HUES64 (cell line): ENCODE results near the gene TNIP1.

Experiments used
- H3K27ac ChIP-seq: 2 replicates; pipeline ENCODE4 v1.7.0; 2013; ENCODE audit warnings: low read depth, low read length, inconsistent platforms
- H3K27me3 ChIP-seq: 2 replicates; pipeline ENCODE4 v1.6.1; 2013; ENCODE audit warnings: mild to moderate bottlenecking, low read length; ENCODE audit not compliant: insufficient read depth
- H3K36me3 ChIP-seq: 2 replicates; pipeline ENCODE4 v1.6.1; 2013; ENCODE audit warnings: mild to moderate bottlenecking, low read length; ENCODE audit not compliant: insufficient read depth
- H3K4me1 ChIP-seq: 2 replicates; pipeline ENCODE4 v1.6.1; 2013; ENCODE audit warnings: mild to moderate bottlenecking, low read length, moderate library complexity; ENCODE audit not compliant: insufficient read depth
- H3K4me3 ChIP-seq: 2 replicates; pipeline ENCODE4 v1.5.1; 2013; ENCODE audit warnings: mild to moderate bottlenecking, low read length, moderate library complexity
- H3K9ac ChIP-seq: 2 replicates; pipeline ENCODE4 v1.6.1; 2013; ENCODE audit warnings: mild to moderate bottlenecking, low read depth, low read length
- H3K9me3 ChIP-seq: 2 replicates; pipeline ENCODE4 v1.6.1; 2013; ENCODE audit warnings: low read depth, low read length; ENCODE audit not compliant: insufficient read depth
- WGBS: fragments of 150-250, 120-280 bp; methylation state at CpG from one replicate; pipeline ENCODE4 v1.1.7; 2013; ENCODE audit warnings: missing lambda C conversion rate; 5-methylcytosine and 5-hydroxymethylcytosine counted together

Gene TNIP1

DNA sequence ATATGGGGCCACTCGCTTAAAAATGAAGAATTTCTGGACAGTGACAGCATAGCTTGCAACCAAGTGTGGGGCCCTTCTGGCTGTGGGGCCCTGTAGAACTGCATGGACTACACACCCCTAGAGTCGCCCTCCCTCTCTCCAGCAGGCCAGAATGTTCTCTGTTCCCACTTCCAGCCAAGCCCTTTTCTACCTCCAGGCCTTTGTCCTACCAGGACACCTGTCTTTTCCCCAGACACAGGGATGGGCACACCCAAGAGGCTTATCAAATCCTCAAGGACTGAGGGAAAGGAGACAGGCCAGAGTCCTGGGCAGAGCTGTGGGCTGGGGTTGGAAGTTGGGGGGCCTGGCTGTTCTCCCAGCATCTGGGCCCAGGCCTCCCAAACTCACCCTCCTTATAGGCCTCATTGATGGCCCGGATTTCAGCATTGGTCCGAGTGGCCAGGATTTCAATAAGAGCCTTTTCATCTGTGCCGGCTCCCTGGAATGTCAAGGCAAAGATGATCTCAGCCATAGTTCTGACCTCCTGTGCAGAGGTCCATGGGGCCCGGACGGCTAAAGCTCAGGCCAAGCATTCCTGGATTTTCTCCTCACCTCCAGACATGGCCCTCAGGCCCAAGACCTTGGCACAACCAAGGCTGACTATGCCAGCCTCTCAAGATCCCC lies 38.2 kb upstream of the TNIP1 start:
- Histone ChIP-seq H3K27me3 (no peaks in the 10 kb centered on the region), H3K4me1 (0 out of 2 replicates have a peak, but pooled peaks cover 1% of the 10 kb centered on the region), H3K9ac (no peak overlapping the region), H3K36me3 (peaks cover 62% of the 10 kb centered on the region), H3K9me3 (no peaks in the 10 kb centered on the region), H3K4me3 (no peak overlapping the region), H3K27ac (no peak overlapping the region)
- 94% methylated on average over 7 of the region's 7 CpGs for WGBS

DNA sequence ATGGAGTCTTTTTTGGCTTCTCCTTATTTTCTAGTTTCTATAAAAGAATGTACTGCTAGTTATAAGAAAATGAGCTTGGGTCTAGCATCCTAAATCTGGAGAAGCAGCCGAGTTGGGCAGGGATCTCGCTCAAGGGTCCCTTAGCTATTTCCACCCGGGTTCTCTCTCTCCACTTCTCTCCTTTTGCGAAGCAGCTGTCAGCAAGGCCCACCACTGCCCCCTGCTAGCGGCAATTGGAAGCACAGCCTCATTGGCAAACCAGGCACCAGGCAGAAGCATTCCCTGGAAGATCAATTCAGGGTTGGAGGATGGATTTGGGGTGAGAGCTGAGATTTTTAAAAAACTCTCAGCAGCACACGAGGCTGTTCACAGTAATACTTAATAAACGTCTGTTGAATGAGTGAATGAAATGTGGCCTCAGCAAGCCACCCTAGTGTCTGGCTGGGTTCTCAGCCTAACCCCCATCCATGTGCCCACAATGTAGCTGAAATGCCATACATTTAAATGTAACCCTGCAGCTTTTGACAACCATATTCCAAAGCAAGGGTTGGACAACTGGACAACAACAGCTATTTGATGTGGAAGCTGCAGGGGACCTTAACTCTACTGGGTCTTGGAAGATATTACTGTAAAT lies 34.6 kb upstream of the TNIP1 start:
- 27% methylated on average over 7 of the region's 7 CpGs for WGBS
- Histone ChIP-seq H3K27me3 (no peaks in the 10 kb centered on the region), H3K9me3 (no peaks in the 10 kb centered on the region), H3K4me1 (no peaks in the 10 kb centered on the region), H3K36me3 (peaks cover 42% of the 10 kb centered on the region), H3K4me3 (no peak overlapping the region), H3K27ac (no peak overlapping the region), H3K9ac (no peak overlapping the region)

DNA sequence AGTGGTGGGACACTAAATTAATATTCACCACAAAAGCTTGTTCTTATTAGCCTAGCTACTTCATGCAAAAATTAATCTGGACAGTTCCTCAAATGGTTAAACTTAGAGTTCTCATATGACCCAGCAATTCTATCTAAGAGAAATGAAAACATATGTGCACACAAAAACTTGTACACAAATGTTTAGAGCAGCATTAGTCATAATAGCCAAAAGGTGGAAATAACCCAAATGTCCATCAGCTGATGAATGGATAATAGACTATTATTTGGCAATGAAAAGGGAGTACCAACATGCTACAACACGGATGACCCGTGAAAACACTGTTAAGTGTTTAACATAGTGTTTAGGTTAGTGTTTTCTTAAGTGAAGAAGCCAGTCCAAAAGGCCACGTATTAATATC lies 32.8 kb upstream of the TNIP1 start:
- Histone ChIP-seq H3K4me1 (no peaks in the 10 kb centered on the region), H3K9me3 (no peaks in the 10 kb centered on the region), H3K36me3 (peaks cover 37% of the 10 kb centered on the region), H3K4me3 (no peak overlapping the region), H3K9ac (no peak overlapping the region), H3K27me3 (no peaks in the 10 kb centered on the region), H3K27ac (no peak overlapping the region)
- 64% methylated on average over 3 of the region's 3 CpGs for WGBS

DNA sequence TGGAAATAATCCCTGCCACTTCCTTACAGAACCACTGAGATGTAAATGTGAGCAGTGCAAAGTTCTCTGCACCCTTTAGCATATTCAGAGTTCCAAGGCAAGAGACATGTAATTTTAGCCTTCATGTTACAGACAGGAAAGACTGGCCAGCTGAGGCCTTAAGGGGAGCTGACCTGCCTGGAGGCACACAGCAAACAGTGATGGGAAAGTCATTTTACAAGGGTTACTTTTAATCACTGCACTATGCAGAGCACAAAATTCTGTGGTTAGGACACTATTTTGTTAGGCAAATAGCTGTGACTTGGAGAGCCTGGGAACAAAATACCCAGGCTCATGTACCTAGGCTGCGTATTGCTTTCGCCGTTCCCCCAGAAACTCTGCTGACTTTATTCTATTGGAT lies 30.2 kb upstream of the TNIP1 start:
- no peak overlapping the region for H3K9ac ChIP-seq
- H3K4me1 ChIP-seq: no peaks in the 10 kb centered on the region
- no peaks in the 10 kb centered on the region for H3K9me3 ChIP-seq
- H3K27ac ChIP-seq: no peak overlapping the region
- peaks cover 40% of the 10 kb centered on the region for H3K36me3 ChIP-seq
- no peaks in the 10 kb centered on the region for H3K27me3 ChIP-seq
- WGBS: 96% methylated on average over 3 of the region's 3 CpGs
- no peak overlapping the region for H3K4me3 ChIP-seq

DNA sequence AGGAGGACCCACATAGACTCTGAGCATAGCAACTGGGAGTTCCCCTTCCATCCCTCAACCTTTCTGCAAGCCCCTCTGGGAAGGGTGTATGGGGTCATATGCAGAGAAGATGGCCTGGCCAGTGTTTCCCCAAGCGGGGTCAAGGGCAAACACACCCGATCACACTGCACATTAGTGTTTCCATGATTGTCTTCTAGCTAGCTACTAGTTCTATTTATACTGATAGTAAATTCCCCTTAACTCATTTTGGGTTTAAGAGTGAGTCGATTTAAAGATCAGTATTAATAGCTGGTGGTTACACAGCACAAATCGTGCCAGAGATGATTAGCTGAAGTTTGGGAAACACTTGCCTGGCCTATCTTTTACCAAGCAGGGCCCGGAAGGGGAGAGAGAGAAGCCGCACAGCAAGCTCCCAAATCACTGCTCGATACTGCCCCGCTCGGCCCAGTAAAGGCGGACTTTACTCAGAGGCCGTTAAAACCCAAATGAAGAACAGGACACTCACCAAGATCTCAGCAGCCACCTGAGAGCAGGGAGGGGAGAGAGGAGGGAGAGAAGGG lies 29.4 kb upstream of the TNIP1 start:
- peaks cover 41% of the 10 kb centered on the region for H3K36me3 ChIP-seq
- no peak overlapping the region for H3K9ac ChIP-seq
- 92% methylated on average over 11 of the region's 11 CpGs for WGBS

GRCh38 chr5:151108566-151108965 lies 27.7 kb upstream of the TNIP1 start:
- Histone ChIP-seq H3K4me3 (no peak overlapping the region), H3K9ac (no peak overlapping the region), H3K27ac (no peak overlapping the region), H3K9me3 (no peaks in the 10 kb centered on the region), H3K4me1 (no peaks in the 10 kb centered on the region), H3K27me3 (no peaks in the 10 kb centered on the region), H3K36me3 (peaks cover 40% of the 10 kb centered on the region)
- 95% methylated on average over 8 of the region's 8 CpGs for WGBS

More for the DNA sequence above, 29.4 kb upstream of the TNIP1 start:
- H3K4me3 ChIP-seq: no peak overlapping the region
- H3K9me3 ChIP-seq: no peaks in the 10 kb centered on the region
- no peak overlapping the region for H3K27ac ChIP-seq
- H3K27me3 ChIP-seq: no peaks in the 10 kb centered on the region
- no peaks in the 10 kb centered on the region for H3K4me1 ChIP-seq

DNA sequence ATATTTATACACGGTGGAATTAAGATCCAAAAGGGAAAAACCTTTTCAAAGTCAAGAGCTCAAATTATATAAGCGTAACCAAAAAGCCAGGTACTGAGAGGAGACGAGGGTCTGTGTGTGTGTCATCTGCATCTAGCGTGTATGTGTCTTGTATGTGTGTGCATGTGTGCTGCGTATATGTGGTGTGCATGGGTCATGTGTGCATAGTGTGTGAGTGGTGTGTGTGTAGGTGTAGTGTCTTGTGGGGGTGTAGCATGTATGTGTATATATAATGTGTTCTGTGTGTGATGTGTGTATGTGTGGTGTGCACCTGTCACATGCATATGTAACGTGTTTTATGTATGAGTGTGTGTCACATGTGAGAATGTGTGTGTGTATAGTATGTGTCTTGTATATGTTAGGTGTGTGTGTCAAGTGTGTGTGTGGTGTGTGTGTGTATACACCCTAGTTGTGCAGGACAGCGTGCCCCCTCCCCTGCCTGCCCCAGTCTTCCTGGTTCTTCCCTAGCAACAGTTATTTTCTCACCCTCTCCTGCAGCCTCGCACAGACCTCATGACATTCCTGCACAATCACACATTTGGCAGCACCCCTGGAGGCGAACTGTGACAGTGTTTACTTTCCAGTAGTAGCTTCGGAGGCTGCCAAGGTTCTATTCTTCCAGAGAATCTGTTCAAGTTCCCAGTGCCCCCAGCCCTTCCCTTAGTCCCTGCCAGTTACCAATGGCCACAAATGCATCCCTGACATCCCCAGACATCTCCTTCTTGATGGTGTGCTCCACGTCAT lies 27.1 kb upstream of the TNIP1 start:
- no peaks in the 10 kb centered on the region for H3K9me3 ChIP-seq
- 94% methylated on average over 11 of the region's 11 CpGs for WGBS
- H3K27ac ChIP-seq: no peak overlapping the region
- peaks cover 39% of the 10 kb centered on the region for H3K36me3 ChIP-seq
- H3K27me3 ChIP-seq: no peaks in the 10 kb centered on the region
- no peak overlapping the region for H3K4me3 ChIP-seq
- no peaks in the 10 kb centered on the region for H3K4me1 ChIP-seq
- H3K9ac ChIP-seq: no peak overlapping the region

DNA sequence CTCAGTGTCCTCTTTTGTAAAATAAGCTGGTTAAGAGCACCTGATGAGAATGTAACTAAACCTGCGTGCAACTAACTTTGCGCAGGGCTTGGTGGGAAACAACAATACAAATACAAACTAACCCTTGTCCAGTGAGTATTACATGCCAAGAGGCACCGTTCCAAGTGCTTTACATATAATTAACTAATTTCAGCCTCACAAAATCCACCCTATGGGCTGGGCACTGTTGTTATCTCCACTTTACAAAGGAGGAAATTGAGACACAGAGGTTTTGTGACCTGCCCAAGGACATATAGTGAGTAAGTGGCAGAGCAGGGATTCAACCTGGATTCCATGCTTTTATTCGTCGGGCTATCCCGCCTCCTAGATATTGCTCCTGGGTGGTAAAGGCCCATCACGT lies 26.2 kb upstream of the TNIP1 start:
- no peak overlapping the region for H3K4me3 ChIP-seq
- H3K27ac ChIP-seq: no peak overlapping the region
- no peak overlapping the region for H3K9ac ChIP-seq
- WGBS: 94% methylated on average over 7 of the region's 7 CpGs
- no peaks in the 10 kb centered on the region for H3K27me3 ChIP-seq
- peaks cover 36% of the 10 kb centered on the region for H3K36me3 ChIP-seq
- no peaks in the 10 kb centered on the region for H3K4me1 ChIP-seq
- no peaks in the 10 kb centered on the region for H3K9me3 ChIP-seq

DNA sequence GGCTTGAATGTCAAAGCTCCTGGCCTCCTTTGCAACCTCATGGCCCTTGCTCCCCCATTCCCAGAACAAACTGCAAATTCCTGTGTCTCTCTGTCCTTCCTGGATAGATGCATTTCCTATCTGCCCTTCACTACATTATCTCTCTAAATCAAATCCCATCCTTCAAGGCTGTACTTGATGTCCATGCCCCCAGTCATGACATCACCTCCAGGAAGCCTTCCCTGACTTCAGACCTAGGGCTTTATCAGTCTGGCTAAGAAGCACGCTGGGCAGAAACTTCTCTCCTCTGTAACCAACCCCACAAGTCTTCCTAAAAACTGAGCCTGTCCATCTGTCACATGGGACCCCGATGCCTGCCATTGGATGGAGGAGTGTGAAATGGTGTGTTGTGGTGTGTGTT lies 25.7 kb upstream of the TNIP1 start:
- Histone ChIP-seq H3K9me3 (no peaks in the 10 kb centered on the region), H3K36me3 (peaks cover 37% of the 10 kb centered on the region), H3K9ac (no peak overlapping the region), H3K4me1 (no peaks in the 10 kb centered on the region), H3K27me3 (no peaks in the 10 kb centered on the region), H3K27ac (no peak overlapping the region), H3K4me3 (no peak overlapping the region)
- WGBS: 94% methylated on average over 2 of the region's 2 CpGs

- H3K9ac ChIP-seq: no peak overlapping the region
- WGBS: 95% methylated on average over 5 of the region's 5 CpGs
- H3K27me3 ChIP-seq: no peaks in the 10 kb centered on the region
- H3K4me3 ChIP-seq: no peak overlapping the region
- no peaks in the 10 kb centered on the region for H3K4me1 ChIP-seq
- no peak overlapping the region for H3K27ac ChIP-seq
- peaks cover 37% of the 10 kb centered on the region for H3K36me3 ChIP-seq
- no peaks in the 10 kb centered on the region for H3K9me3 ChIP-seq
Measured at GRCh38 chr5:151106043-151106442, 25.2 kb upstream of the TNIP1 start.

DNA sequence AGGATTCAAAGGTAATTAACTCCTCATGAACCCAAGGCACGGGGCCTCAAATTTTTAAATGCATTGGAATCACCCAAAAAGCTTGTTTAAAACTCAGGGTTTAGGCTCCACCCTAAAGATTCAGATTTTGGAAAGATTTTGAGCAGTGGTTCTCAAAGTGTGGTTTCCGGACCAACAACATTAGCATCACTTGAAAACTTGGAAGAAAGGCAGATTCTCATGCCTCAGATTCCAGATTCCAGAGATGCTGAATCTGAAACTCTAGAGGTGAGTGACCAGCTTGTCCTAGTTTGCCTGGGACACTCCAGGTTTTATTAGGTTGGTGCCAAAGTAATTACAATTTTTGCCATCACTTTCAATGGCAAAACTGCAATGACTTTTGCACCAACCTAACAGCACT lies 24.7 kb upstream of the TNIP1 start:
- peaks cover 37% of the 10 kb centered on the region for H3K36me3 ChIP-seq

More for the DNA sequence above, 24.7 kb upstream of the TNIP1 start:
- Histone ChIP-seq H3K27ac (no peak overlapping the region), H3K27me3 (no peaks in the 10 kb centered on the region), H3K4me3 (no peak overlapping the region), H3K4me1 (no peaks in the 10 kb centered on the region), H3K9me3 (no peaks in the 10 kb centered on the region), H3K9ac (no peak overlapping the region)
- 94% methylated on average over 2 of the region's 2 CpGs for WGBS
